NCI-H510A (cell line): ENCODE measurements around the gene VWA5B1.

Experiments
- DNase-seq: peaks from one replicate; lab custom pipeline; 2025; lab: John Stamatoyannopoulos, UW

The VWA5B1 gene

DNA sequence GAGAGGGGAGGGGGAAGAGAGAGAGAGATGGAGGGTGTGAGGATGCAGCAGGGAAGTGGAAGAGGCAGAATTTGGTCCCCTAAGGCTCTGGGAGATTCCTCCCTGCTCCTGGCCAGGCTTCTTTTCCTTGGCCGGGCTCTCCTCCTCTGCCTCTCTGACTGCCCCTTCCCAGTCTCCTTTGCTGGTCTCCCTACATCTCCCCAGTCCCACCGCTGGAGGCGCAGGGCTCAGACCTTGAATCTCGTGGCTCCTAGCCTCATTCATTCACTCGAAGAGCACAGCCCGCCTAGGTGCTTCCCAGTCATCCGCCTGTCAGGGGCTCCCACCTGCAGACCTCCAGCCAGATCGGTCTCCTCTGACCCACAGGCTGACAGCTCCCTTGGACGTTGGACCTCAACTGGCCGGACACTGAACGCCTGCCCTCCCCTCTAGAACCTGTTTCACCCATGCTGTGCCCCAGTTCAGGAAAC is 76.5 kb downstream of the VWA5B1 start:
- peak; percentile 48 for DNase-seq

- no peak for DNase-seq
Measured at GRCh38 chr1:20367626-20368025, 77.0 kb downstream of the VWA5B1 start.

- DNase-seq = no peak
Measured at GRCh38 chr1:20368866-20369470, 78.3 kb downstream of the VWA5B1 start.

GRCh38 chr1:20370698-20371097 is 80.0 kb downstream of the VWA5B1 start:
- DNase-seq = peak; percentile 37

DNA sequence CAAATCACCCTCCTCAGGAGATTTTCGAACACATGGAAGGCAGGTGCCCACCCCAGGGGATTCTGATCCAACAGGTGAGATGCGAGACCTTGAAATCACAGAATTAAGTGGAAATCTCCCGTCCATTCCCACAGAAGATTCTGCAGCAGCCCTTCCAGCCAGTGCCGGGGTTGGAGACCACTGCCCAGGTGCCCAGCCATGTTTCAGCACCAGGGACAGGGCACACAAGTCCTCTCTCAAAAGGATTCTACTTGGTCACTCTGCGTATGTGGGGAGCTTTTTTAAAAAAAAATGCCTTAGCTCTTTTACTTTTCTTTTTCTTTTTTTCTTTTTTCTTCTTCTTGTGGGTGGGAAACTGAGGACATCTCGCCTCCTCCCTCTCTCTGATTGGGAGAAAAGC is 80.7 kb downstream of the VWA5B1 start:
- DNase-seq = no peak

DNA sequence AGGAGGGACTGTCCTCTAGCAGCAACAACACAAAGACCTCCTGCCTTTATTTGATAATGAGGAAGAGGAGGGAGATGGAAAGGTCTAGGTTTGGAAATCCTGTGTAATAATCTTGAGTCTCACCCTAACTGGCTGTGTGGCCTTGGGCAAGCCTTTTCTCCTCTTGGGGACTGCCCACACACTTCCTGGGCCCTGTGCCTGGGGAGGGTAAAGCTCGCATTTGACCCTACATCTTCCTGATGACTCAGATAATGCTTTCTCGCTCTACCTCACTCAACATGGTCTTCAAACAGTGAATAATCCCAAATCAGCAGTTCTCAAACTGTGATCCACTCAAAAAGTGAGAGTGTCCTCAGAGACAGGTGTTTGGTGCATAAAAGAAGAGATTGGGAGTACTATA is 81.2 kb downstream of the VWA5B1 start:
- DNase-seq = no peak

GRCh38 chr1:20372676-20373075 is 82.0 kb downstream of the VWA5B1 start:
- no peak for DNase-seq

GRCh38 chr1:20373286-20373685 is 82.6 kb downstream of the VWA5B1 start:
- DNase-seq = no peak

GRCh38 chr1:20373764-20374163 is 83.1 kb downstream of the VWA5B1 start:
- no peak for DNase-seq

- no peak for DNase-seq
Measured at GRCh38 chr1:20375563-20375962, 84.9 kb downstream of the VWA5B1 start.

DNA sequence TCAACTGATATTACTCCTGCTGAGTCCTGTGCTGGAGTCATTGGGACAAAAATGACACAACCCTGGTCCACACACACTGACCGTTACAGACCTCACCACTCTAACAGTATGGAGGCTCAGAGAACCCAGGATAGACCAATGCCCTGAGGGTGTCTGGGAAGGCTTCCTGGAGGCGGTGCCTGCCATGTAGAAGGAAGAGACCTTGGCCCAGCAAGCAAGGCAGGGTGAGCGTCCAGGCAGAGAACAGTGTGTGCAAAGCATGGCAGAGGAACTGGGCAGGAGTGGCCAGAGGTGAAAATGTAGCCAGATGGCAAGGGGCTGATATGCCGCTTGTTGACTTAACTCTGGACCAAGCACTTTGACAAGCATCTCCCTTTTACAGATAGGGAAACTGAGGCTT is 85.5 kb downstream of the VWA5B1 start:
- no peak for DNase-seq

DNA sequence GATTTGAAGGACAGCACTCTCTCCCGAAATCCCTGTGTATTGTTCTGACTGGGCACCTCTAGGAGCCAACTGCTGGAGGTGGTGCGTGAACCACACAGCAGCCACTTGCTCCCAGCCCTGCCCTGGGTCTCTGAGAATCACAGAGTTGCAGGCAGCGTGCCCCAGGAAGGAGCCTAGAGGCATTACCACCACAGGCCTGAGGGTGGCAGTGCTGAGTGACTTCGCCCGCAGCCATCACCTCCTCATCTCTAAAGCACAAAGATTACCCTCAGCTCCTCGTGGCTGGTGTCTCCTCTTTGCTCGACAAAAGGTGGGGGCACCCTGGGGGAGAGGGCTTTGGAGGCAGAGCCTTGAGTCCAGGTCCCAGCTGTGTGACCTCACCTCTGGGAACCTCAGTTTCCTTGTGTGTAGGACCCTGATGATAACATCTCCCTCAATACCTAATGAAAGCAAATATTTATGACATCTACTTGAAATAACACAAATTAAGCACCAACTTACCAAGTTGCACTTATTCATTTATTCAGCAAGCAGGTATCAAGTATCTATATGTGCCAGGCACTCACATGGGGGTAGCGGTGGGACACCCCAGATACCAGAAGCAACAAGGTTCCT is 86.3 kb downstream of the VWA5B1 start:
- DNase-seq = peak; percentile 27

GRCh38 chr1:20377516-20378270 is 87.0 kb downstream of the VWA5B1 start:
- no peak for DNase-seq

- DNase-seq = no peak
Measured at GRCh38 chr1:20379075-20379474, 88.4 kb downstream of the VWA5B1 start.

- no peak for DNase-seq
Measured at GRCh38 chr1:20380175-20380574, 89.5 kb downstream of the VWA5B1 start.

GRCh38 chr1:20380616-20381035 is 90.0 kb downstream of the VWA5B1 start:
- no peak for DNase-seq

DNA sequence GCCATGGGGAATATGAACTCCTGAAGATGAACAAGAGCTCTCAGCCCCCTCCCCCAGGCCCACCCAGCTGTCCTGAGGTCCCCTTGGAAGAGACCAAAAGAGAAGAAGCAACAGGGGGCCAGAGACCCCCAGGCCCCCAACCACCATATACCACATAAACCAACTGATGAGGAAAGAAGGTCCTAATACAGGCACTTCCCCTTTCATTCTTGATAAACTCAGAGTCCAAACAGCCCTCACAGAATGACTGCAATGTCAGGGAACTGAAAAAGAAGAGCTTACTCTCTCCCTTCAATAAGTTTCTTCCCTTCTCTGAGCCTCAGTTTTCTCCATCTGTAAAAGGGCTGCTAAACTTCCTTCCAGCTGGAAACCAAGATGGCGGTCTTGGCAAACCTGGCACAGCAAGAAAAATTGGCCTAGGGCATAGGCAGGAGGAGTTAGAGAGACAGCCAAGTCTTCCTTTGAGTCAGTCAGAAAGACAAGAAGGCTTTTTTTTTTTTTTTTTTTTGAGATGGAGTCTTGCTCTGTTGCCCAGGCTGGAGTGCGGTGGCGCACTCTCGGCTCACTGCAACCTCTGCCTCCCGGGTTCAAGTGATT is 90.5 kb downstream of the VWA5B1 start:
- DNase-seq = no peak

DNA sequence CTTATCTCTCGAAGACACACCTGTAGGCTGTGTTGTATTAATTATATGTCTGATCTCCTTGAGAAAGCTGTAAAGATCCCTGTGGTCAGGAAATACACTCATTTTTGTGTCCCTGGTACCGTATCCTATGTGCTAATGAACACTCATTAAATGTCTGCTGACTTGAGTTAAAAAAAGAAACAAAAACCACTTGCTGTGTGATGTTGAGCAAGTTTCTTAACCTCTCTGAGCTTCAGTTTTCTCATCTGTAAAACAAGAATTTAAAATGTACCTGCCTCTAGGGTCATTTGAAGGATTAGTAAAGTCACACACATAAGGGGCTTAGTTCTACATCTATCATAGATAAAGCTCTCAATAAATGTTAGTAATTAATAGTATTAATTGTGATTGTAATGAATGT is 91.3 kb downstream of the VWA5B1 start:
- no peak for DNase-seq

DNA sequence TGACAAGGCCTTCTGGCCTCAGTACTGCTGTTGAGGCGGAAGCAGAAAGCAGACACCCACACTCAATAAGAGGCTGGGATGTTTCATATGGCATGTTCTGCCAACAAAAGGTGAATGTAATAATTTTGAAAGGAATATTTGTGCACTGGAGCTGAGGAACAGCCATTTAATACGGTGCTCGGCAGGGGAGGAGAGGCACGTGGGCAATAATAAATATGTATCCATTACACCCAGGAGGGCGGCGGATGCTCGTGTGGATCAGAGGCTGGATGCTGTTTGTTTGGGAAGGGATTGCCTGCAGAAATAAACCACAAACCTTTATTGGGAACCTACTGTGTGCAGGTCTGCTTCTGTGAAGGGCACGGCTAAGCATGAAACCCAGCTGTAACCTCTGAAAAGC is 92.0 kb downstream of the VWA5B1 start:
- DNase-seq = no peak

- DNase-seq = no peak
Measured at GRCh38 chr1:20383631-20384030, 93.0 kb downstream of the VWA5B1 start.

DNA sequence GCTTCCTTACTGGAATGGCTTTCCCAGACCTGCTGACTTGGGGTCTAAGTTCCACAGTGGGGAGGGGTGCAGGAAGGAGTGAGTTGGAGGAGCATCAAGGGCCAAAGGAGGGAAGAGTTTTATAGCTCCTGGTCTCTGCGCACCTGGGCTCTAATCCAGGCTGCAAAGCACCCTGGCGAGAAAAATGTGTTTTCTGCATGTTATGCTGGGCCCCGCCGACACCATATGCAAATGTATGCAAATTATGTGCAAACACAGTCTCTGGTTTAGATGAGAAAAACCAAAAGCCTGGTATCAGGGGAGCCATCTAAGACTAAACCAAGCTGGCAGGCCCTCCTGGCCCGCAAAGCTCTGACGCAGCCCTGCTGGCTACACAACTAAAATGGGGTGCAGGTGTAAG is 95.0 kb downstream of the VWA5B1 start:
- DNase-seq = no peak

GRCh38 chr1:20386323-20387081 is 95.8 kb downstream of the VWA5B1 start:
- no peak for DNase-seq
